ENCODE measurements around the gene CYP4V2.

The CYP4V2 gene

GRCh38 chr4:186189656-186190055, 1.7 kb upstream of the CYP4V2 start:
- DNase-seq: no peak

GRCh38 chr4:186190581-186191199, 677 bp upstream of the CYP4V2 start:
- DNase-seq: peak; percentile 50

GRCh38 chr4:186192066-186192612, 772 bp downstream of the CYP4V2 start:
- peak; percentile 45 for DNase-seq

GRCh38 chr4:186193851-186194250, 2.5 kb downstream of the CYP4V2 start:
- no peak for DNase-seq

- DNase-seq: no peak
Observed at GRCh38 chr4:186196063-186196462, 4.7 kb downstream of the CYP4V2 start.

GRCh38 chr4:186200516-186200915, 9.1 kb downstream of the CYP4V2 start:
- DNase-seq: no peak

GRCh38 chr4:186201010-186201409, 9.6 kb downstream of the CYP4V2 start:
- DNase-seq: no peak

GRCh38 chr4:186201535-186202230, 10.3 kb downstream of the CYP4V2 start:
- peak; percentile 71 for DNase-seq

GRCh38 chr4:186202490-186203140, 11.2 kb downstream of the CYP4V2 start:
- no peak for DNase-seq

- no peak for DNase-seq
Observed at GRCh38 chr4:186203406-186203805, 12.0 kb downstream of the CYP4V2 start.

- DNase-seq: peak; percentile 71
Observed at GRCh38 chr4:186204103-186204559, 12.8 kb downstream of the CYP4V2 start.

GRCh38 chr4:186204686-186205085, 13.3 kb downstream of the CYP4V2 start:
- no peak for DNase-seq

GRCh38 chr4:186205156-186205555, 13.8 kb downstream of the CYP4V2 start:
- no peak for DNase-seq

GRCh38 chr4:186216465-186217024, 25.2 kb downstream of the CYP4V2 start:
- no peak for DNase-seq

- no peak for DNase-seq
Observed at GRCh38 chr4:186217733-186218293, 26.4 kb downstream of the CYP4V2 start.

GRCh38 chr4:186221624-186222023, 30.3 kb downstream of the CYP4V2 start:
- no peak for DNase-seq

GRCh38 chr4:186225848-186226247, 34.5 kb downstream of the CYP4V2 start:
- no peak for DNase-seq

GRCh38 chr4:186226521-186227189, 35.3 kb downstream of the CYP4V2 start:
- no peak for DNase-seq

GRCh38 chr4:186227221-186227620, 35.9 kb downstream of the CYP4V2 start, which contains the start of gene KLKB1:
TSS of gene KLKB1 (plus strand) at chr4:186227507. CDS start at chr4:186228196, 689 bp downstream.
- no peak for DNase-seq

- DNase-seq: no peak
Observed at GRCh38 chr4:186227744-186228513, 36.6 kb downstream of the CYP4V2 start.

- DNase-seq: no peak
Observed at GRCh38 chr4:186228514-186228894, 37.1 kb downstream of the CYP4V2 start.

- DNase-seq: no peak
Observed at GRCh38 chr4:186234367-186234766, 43.0 kb downstream of the CYP4V2 start.

Data from activated CD4-positive, alpha-beta T cell treated with anti-CD3 and anti-CD28 coated beads, Interleukin-10, Interleukin-2, amounts not matched to agents 100 ng/mL and 50 ng/mL, durations not matched to agents 16 hours and 8 hours (primary cell).